Left ventricle myocardium inferior (tissue), 1 donor: ENCODE results near the gene IPO9. TPM values are rescaled to one million over a fixed set of nuclear protein-coding genes. Genes with fewer than 3 reads are reported as not detected.

Experiments used
- DNase-seq: peaks from one replicate; pipeline ENCODE4 v3.0.0-alpha.2; 2020
- H3K27ac ChIP-seq: fragments of 200-600 bp; replicated peaks from 2 replicates; pipeline ENCODE4 v1.8.0; 2021
- H3K27me3 ChIP-seq: fragments of 200-600 bp; 2 replicates; pipeline ENCODE4 v1.8.0; 2021; ENCODE audit warnings: low read depth
- H3K36me3 ChIP-seq: fragments of 200-600 bp; 2 replicates; pipeline ENCODE4 v1.8.0; 2021
- H3K4me1 ChIP-seq: fragments of 200-600 bp; 2 replicates; pipeline ENCODE4 v1.8.0; 2021
- H3K4me3 ChIP-seq: fragments of 200-600 bp; 2 replicates; pipeline ENCODE4 v1.8.0; 2021; ENCODE audit warnings: mild to moderate bottlenecking, moderate library complexity
- H3K9me3 ChIP-seq: fragments of 200-600 bp; replicated peaks from 2 replicates; pipeline ENCODE4 v1.8.0; 2021
- intact Hi-C: fragments of 100-400 bp; cut with micrococcal nuclease; formaldehyde crosslinking; loops from one replicate; pipeline ENCODE4 v1.11.0; 2022
- total RNA-seq: library from RNA; stranded (reverse); fragmentation: NEBNext Ultra II Directional; extraction: Animal tissue kit (Norgen Biotek cat#: 25700); gene quantifications from one replicate; pipeline ENCODE4 v1.2.1, GENCODE V29; 2021
- TF ChIP-seq, protein P1 (sequence below): fragments of 200-600 bp; IDR thresholded peaks from 2 replicates; pipeline ENCODE4 v1.8.0; 2021; ENCODE audit warnings: antibody characterized with exemption, mild to moderate bottlenecking, borderline replicate concordance
- donor health status: DM: no; HTN: yes; CAD: no; lungs with severe emphysema.

The IPO9 gene
- total RNA-seq, 1 donor from 2014 or later = 20.1 TPM

DNA sequence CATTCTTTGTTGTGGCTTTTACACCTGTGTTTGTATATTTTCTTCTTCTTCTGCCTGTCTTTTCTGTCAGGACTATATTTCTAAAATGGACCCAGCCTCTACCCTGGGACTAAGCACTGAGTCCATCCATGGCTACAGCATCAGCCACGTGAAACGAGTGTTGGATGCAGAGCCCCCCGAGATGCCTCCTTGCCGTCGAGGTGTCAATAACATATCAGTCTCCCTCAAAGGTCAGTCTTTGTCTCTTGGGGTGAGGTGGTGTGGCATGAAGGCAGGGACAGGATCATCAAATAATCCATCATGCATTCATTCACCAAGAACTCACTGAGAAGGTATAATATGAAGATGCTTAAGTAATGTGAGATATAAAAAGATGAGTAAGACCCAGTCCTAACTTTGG is 19.1 kb upstream of the IPO9 start:
- Histone ChIP-seq H3K27me3 (no peaks in the 10 kb centered on the region), H3K4me3 (no peak overlapping the region), H3K27ac (no peak overlapping the region), H3K9me3 (no peaks in the 10 kb centered on the region), H3K4me1 (peaks cover 14% of the 10 kb centered on the region), H3K36me3 (peaks cover 98% of the 10 kb centered on the region)
- intact Hi-C loops = no loop called here
- DNase-seq = no peak
- TF ChIP-seq, protein P1, sequence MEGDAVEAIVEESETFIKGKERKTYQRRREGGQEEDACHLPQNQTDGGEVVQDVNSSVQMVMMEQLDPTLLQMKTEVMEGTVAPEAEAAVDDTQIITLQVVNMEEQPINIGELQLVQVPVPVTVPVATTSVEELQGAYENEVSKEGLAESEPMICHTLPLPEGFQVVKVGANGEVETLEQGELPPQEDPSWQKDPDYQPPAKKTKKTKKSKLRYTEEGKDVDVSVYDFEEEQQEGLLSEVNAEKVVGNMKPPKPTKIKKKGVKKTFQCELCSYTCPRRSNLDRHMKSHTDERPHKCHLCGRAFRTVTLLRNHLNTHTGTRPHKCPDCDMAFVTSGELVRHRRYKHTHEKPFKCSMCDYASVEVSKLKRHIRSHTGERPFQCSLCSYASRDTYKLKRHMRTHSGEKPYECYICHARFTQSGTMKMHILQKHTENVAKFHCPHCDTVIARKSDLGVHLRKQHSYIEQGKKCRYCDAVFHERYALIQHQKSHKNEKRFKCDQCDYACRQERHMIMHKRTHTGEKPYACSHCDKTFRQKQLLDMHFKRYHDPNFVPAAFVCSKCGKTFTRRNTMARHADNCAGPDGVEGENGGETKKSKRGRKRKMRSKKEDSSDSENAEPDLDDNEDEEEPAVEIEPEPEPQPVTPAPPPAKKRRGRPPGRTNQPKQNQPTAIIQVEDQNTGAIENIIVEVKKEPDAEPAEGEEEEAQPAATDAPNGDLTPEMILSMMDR = no peak

DNA sequence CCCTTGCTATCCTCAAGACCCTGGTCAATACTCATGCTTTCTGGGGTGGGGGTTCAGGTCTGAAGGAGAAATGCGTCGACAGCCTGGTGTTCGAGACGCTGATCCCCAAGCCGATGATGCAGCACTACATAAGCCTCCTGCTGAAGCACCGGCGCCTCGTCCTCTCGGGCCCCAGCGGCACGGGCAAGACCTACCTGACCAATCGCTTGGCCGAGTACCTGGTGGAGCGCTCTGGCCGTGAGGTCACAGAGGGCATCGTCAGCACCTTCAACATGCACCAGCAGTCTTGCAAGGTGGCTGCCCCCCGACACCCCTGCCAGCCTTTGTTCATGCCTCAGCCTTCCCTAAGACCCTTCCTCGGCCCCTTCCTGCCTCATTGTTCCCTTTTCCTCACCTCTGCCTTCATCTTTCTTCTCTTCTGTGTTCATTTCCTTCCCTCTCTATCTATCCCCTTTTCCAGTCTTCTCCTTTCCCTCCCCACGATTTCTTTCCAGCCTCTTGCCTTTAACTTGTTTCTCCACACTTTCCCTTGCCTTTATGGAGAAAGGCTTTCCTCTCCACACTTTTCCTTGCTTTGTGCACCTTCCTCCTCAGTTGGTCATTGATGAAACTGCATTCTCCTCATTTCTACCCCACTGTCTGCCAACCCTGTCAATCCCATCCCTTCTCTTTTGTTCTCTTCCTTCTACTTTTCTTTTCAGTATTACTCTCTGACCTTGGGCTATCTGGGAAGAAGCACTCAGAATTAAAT is 18.3 kb upstream of the IPO9 start:
- H3K27me3 ChIP-seq = no peaks in the 10 kb centered on the region

DNA sequence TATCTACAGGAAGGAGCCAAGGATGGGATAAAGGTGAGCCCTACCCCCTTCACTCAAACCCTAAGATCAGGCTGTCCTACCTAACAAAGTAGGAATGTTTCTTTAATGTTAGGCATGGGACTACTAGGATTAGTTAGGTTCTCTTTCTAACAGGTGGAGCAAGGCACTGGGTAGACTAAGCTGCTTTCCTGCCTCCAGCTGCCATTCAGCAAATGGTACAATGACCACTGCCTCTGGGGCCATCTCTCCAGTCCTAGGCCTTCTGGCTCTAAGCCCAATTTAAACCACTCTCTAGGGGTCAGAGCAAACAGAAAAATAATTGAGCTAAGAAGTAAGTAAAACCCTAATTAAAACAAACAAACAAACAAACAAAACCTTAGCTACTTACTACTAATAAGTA is 15.7 kb upstream of the IPO9 start:
- TF ChIP-seq, protein P1 = no peak
- no peaks in the 10 kb centered on the region for H3K27me3 ChIP-seq
- no peak overlapping the region for H3K27ac ChIP-seq
- peaks cover under 1% of the 10 kb centered on the region for H3K4me1 ChIP-seq
- no peaks in the 10 kb centered on the region for H3K9me3 ChIP-seq
- intact Hi-C loops = no loop called here
- no peak for DNase-seq
- H3K4me3 ChIP-seq = no peak overlapping the region
- peaks cover 98% of the 10 kb centered on the region for H3K36me3 ChIP-seq

More for the DNA sequence above, 18.3 kb upstream of the IPO9 start:
- H3K36me3 ChIP-seq = peaks cover 98% of the 10 kb centered on the region
- H3K4me3 ChIP-seq = no peak overlapping the region
- TF ChIP-seq, protein P1 = no peak
- H3K27ac ChIP-seq = no peak overlapping the region
- intact Hi-C loops = no loop called here
- DNase-seq = no peak
- H3K4me1 ChIP-seq = peaks cover 14% of the 10 kb centered on the region
- no peaks in the 10 kb centered on the region for H3K9me3 ChIP-seq

DNA sequence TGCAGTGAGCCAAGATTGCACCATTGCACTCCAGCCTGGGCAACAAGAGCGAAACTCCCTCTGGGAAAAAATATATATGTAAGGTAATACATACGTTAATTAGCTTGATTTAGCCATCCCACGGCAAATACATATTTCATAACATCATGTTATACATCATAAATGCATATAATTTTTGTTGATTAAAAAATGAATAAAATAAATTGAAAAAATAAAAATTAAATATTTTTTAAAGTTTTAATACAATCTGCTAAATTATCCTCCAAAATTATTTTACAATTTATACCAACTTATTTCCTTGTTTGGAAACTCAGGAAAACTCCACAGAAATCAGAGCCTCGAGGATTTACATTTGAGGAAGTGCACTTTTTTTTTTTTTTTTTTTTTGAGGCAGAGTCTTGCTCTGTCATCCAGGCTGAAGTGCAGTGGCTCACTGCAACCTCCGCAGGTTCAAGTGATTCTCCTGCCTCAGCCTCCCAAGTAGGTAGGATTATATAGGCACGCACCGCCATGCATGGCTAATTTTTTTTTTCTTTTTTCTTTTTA is 12.6 kb upstream of the IPO9 start:
- no peak overlapping the region for H3K4me3 ChIP-seq
- DNase-seq = no peak
- peaks cover 14% of the 10 kb centered on the region for H3K4me1 ChIP-seq
- TF ChIP-seq, protein P1 = no peak
- intact Hi-C loops = no loop called here
- H3K27ac ChIP-seq = no peak overlapping the region
- H3K27me3 ChIP-seq = no peaks in the 10 kb centered on the region
- peaks cover 97% of the 10 kb centered on the region for H3K36me3 ChIP-seq
- no peaks in the 10 kb centered on the region for H3K9me3 ChIP-seq

DNA sequence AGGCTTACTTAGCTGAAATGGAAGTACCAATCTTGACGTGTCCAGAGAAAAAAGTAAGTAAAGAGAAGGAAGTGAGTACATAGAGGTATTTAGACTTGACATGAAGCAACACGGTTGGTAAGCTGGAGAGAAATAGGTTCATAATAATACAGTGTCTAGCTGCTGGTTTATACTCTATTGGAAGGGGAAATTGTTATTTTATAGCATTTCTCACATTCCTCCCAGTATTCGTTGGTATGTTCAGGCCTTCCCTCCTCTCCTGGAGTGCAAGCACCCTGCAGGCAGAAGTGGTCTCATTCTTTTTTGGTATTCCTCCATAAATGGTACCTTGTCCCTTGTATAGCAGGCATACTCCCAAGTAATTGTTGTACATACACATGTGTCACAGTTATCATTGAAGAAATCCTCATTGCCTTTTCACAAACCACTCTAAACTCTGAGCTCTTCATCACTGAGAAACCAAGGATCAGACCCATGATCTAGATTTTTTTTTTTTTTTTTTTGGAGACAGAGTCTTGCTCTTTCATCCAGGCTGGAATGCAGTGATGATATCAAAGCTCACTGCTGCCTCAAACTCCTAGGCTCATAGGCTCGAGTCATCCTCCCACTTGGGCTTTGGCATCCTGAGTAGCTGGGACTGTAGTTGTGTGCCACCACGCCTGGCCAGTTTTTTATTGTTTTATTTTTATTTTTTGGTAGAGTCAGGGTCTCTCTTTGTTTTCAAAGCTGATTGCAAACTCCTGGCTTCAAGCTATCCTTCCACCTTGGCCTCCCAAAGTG is 9.8 kb upstream of the IPO9 start:
- H3K4me3 ChIP-seq = no peak overlapping the region
- TF ChIP-seq, protein P1 = no peak
- H3K27me3 ChIP-seq = no peaks in the 10 kb centered on the region
- intact Hi-C loops = no loop called here
- H3K36me3 ChIP-seq = peaks cover 89% of the 10 kb centered on the region
- DNase-seq = no peak
- H3K9me3 ChIP-seq = no peaks in the 10 kb centered on the region
- no peak overlapping the region for H3K27ac ChIP-seq
- peaks cover 28% of the 10 kb centered on the region for H3K4me1 ChIP-seq
